ENCODE measurements around the gene PRPF31. TPM values are rescaled to one million over a fixed set of nuclear protein-coding genes. Genes with fewer than 3 reads are reported as not detected.

Gene PRPF31
- total RNA-seq, 2 donors from 2014 or later, result 49.4 to 56.8 TPM

- Mint-ChIP-seq H3K27ac (no peak overlapping the region), H3K4me1 (peaks cover 2% of the 10 kb centered on the region), H3K27me3 (no peaks in the 10 kb centered on the region), H3K4me3 (no peak overlapping the region), H3K36me3 (ENCODE audit: low read depth) (peaks cover 4% of the 10 kb centered on the region)
- ATAC-seq (no peak), DNase-seq (no peak)
- no peaks in the 10 kb centered on the region for H3K9me3 ChIP-seq (ENCODE audit: control insufficient read depth, low read length, poor library complexity, severe bottlenecking)
These were observed 8.1 kb downstream of the PRPF31 start for GRCh38 chr19:54123682-54124081.

GRCh38 chr19:54124393-54124792, 8.8 kb downstream of the PRPF31 start:
- H3K27me3 Mint-ChIP-seq, result no peaks in the 10 kb centered on the region
- DNase-seq (no peak), ATAC-seq (no peak)
- H3K4me3 Mint-ChIP-seq, result no peak overlapping the region
- peaks cover 4% of the 10 kb centered on the region for H3K36me3 Mint-ChIP-seq (ENCODE audit: low read depth)
- no peaks in the 10 kb centered on the region for H3K9me3 ChIP-seq (ENCODE audit: control insufficient read depth, low read length, poor library complexity, severe bottlenecking)
- no peak overlapping the region for H3K27ac Mint-ChIP-seq
- peaks cover 2% of the 10 kb centered on the region for H3K4me1 Mint-ChIP-seq

DNA sequence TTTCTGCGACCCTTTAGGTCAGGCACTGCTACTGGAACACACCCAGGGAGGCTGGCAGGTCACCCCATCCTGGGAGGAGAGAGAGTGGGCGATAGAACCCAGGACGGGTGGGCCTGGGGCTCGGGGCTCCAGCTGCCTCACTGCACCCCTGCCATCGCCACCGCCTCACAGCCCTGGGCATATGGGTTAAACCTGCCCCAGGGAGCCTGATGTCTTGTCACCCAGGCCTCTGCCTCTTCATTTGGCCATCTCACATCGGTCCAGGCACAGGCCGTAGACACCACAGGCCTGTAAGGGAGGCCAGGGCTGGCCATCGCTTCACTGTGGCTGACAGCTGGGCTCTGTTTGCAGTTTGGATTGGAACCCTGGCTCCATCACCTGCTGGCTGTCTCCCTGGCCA, 10.2 kb downstream of the PRPF31 start:
- no peaks in the 10 kb centered on the region for H3K4me1 Mint-ChIP-seq
- H3K27ac Mint-ChIP-seq, result no peak overlapping the region
- no peaks in the 10 kb centered on the region for H3K9me3 ChIP-seq (ENCODE audit: control insufficient read depth, low read length, poor library complexity, severe bottlenecking)
- H3K4me3 Mint-ChIP-seq, result no peak overlapping the region
- no peak for DNase-seq
- no peak for ATAC-seq
- no peaks in the 10 kb centered on the region for H3K27me3 Mint-ChIP-seq
- H3K36me3 Mint-ChIP-seq (ENCODE audit: low read depth), result peaks cover 4% of the 10 kb centered on the region

- no peak for DNase-seq
- ATAC-seq, result no peak
- no peaks in the 10 kb centered on the region for H3K4me1 Mint-ChIP-seq
- no peaks in the 10 kb centered on the region for H3K36me3 Mint-ChIP-seq (ENCODE audit: low read depth)
- no peak overlapping the region for H3K27ac Mint-ChIP-seq
- no peaks in the 10 kb centered on the region for H3K9me3 ChIP-seq (ENCODE audit: control insufficient read depth, low read length, poor library complexity, severe bottlenecking)
- no peaks in the 10 kb centered on the region for H3K27me3 Mint-ChIP-seq
- H3K4me3 Mint-ChIP-seq, result no peak overlapping the region
These were observed 12.3 kb downstream of the PRPF31 start for GRCh38 chr19:54127688-54128440.

GRCh38 chr19:54128441-54128725, 12.8 kb downstream of the PRPF31 start:
- no peak overlapping the region for H3K4me3 Mint-ChIP-seq
- no peaks in the 10 kb centered on the region for H3K27me3 Mint-ChIP-seq
- no peak for DNase-seq
- H3K27ac Mint-ChIP-seq, result no peak overlapping the region
- H3K36me3 Mint-ChIP-seq (ENCODE audit: low read depth), result no peaks in the 10 kb centered on the region
- H3K9me3 ChIP-seq (ENCODE audit: control insufficient read depth, low read length, poor library complexity, severe bottlenecking), result no peaks in the 10 kb centered on the region
- no peak for ATAC-seq
- no peaks in the 10 kb centered on the region for H3K4me1 Mint-ChIP-seq

- Mint-ChIP-seq H3K27ac (no peak overlapping the region), H3K27me3 (no peaks in the 10 kb centered on the region), H3K36me3 (ENCODE audit: low read depth) (no peaks in the 10 kb centered on the region), H3K4me3 (no peak overlapping the region), H3K4me1 (no peaks in the 10 kb centered on the region)
- H3K9me3 ChIP-seq (ENCODE audit: control insufficient read depth, low read length, poor library complexity, severe bottlenecking), result no peaks in the 10 kb centered on the region
- DNase-seq, result no peak
- ATAC-seq, result no peak
These were observed 13.5 kb downstream of the PRPF31 start for GRCh38 chr19:54128796-54129616.

DNA sequence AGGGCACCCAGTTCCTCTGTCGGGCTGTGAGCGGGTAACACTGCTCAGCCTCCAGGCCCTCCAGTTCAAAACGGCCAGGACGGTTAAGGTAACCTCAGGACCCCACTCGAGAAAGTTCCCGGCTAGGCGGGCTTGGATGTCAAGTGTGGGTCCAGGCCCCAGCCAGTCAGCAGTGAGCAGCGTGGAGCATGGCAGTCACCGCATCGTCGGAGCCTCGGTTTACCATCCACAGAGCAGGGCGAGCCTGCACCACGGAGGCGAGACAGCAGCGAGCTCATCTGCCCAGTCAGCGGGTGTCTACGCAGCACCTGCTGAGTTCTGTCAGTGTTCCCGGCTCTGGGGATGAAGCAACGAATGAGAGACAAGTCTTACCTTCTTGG, 14.1 kb downstream of the PRPF31 start:
- ATAC-seq, result no peak
- H3K4me1 Mint-ChIP-seq, result no peaks in the 10 kb centered on the region
- H3K9me3 ChIP-seq (ENCODE audit: control insufficient read depth, low read length, poor library complexity, severe bottlenecking), result no peaks in the 10 kb centered on the region
- no peak for DNase-seq
- H3K36me3 Mint-ChIP-seq (ENCODE audit: low read depth), result no peaks in the 10 kb centered on the region
- no peak overlapping the region for H3K27ac Mint-ChIP-seq
- H3K4me3 Mint-ChIP-seq, result no peak overlapping the region
- no peaks in the 10 kb centered on the region for H3K27me3 Mint-ChIP-seq

DNA sequence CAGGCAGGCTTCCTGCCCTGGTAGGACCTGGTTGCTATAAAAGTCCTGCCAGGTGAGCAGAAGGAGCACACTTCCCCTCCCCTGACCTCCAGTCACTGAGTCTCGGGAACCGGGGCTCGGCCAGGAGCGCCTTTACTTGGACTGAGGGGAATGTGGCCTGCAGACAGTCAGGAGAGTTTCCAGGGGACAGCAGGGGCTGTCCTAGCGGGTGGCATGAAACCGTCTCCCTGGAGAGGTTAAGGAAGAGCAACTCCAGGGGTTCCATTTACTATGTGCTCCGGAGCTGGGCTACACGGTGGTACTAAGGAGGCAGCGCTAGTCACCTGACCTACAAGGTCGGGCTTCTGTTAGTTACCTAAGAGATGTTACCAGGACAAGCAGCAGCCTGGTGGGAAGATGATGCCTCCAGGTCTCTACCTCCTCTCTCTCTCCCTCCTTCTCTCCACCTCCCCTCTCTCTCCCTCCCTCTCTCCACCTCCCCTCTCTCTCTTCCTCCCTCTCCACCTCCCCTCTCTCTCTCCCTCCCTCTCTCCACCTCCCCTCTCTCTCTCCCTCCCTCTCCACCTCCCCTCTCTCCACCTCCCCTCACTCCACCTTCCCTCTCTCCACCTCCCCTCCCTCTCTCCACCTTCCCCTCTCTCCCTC, 17.9 kb downstream of the PRPF31 start:
- Mint-ChIP-seq H3K36me3 (ENCODE audit: low read depth) (no peaks in the 10 kb centered on the region), H3K4me1 (peaks cover 9% of the 10 kb centered on the region), H3K27me3 (no peaks in the 10 kb centered on the region), H3K4me3 (no peak overlapping the region), H3K27ac (peak overlapping the region; percentile 87)
- DNase-seq (no peak), ATAC-seq (no peak)
- H3K9me3 ChIP-seq (ENCODE audit: control insufficient read depth, low read length, poor library complexity, severe bottlenecking), result no peaks in the 10 kb centered on the region

DNA sequence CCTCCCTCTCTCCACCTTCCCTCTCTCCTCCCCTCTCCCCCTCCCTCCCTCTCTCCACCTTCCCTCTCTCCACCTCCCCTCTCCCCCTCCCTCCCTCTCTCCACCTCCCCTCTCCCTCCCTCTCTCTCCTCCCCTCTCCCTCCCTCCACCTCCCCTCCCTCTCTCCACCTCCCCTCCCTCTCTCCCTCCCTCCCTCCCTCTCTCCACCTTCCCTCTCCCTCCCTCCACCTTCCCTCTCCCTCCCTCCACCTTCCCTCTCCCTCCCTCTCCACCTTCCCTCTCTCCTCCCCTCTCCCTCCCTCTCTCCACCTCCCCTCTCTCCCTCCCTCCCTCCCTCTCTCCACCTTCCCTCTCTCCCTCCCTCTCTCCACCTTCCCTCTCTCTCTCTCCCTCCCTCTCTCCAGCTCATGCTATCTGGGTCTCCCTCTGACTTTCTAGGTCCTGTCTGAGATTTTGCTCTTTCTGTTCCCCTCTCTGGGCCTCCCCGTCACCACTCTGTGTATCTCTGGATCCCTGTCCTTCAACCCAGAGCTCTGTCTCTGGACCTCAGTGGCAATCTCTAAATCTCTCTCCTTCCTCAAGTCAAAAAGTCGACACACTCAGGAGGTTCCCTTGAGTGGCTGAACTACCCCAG, 18.5 kb downstream of the PRPF31 start:
- DNase-seq (no peak), ATAC-seq (no peak)
- Mint-ChIP-seq H3K27me3 (no peaks in the 10 kb centered on the region), H3K27ac (peak overlapping the region; percentile 87), H3K4me1 (peaks cover 15% of the 10 kb centered on the region), H3K4me3 (peak overlapping the region; percentile 63), H3K36me3 (ENCODE audit: low read depth) (no peaks in the 10 kb centered on the region)
- H3K9me3 ChIP-seq (ENCODE audit: control insufficient read depth, low read length, poor library complexity, severe bottlenecking), result no peaks in the 10 kb centered on the region

DNA sequence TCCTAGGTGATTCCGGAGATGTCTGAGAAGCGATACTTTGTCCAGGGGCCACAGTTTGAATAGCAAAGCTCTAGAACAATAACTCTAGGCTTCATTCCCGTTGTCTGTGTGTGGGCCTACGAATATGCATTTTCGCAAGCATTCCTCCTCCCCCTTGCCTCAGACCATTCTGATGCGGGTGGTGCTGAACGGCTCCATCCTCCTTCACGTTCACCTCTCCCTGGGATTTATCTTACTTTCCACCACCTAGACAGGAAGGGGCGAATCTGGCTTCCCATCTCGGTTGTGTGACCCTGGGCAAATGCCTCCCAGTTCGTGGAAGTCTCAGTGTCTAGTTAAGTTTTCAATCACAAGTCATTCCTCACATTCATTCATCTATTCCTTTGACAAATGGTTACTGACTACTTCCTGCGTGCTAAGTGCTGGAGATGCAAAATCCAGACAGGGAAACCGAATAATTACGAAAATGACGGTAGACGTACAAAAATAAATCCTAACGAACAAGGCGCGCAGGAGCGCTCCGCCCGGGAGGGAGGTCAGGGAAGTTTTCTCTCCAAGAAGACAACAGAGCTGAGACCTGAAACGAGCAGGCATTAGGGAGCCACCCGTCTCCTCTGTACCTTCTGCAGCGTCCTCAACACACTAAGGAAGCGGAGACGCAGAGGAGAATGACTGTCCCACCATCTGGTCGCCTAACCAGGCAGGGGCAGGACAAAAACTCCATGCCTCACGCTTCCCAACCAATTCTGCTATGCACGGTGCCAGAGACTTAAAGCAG, 20.7 kb downstream of the PRPF31 start:
- Mint-ChIP-seq H3K36me3 (ENCODE audit: low read depth) (no peaks in the 10 kb centered on the region), H3K4me1 (peaks cover 25% of the 10 kb centered on the region), H3K27ac (peak overlapping the region; percentile 82), H3K27me3 (no peaks in the 10 kb centered on the region), H3K4me3 (peak overlapping the region; percentile 95)
- DNase-seq, result no peak
- H3K9me3 ChIP-seq (ENCODE audit: control insufficient read depth, low read length, poor library complexity, severe bottlenecking), result no peaks in the 10 kb centered on the region
- no peak for ATAC-seq

- H3K9me3 ChIP-seq (ENCODE audit: control insufficient read depth, low read length, poor library complexity, severe bottlenecking), result no peaks in the 10 kb centered on the region
- Mint-ChIP-seq H3K27ac (peak overlapping the region; percentile 82), H3K4me1 (peaks cover 30% of the 10 kb centered on the region), H3K27me3 (no peaks in the 10 kb centered on the region), H3K4me3 (peak overlapping the region; percentile 95), H3K36me3 (ENCODE audit: low read depth) (peaks cover 3% of the 10 kb centered on the region)
- peak; percentile 81 for ATAC-seq
- DNase-seq, result peak; percentile 97 to 99 (median 97)
These were observed 21.5 kb downstream of the PRPF31 start for GRCh38 chr19:54136864-54137698.
